ENCODE results near the gene LZTS2.

DNA sequence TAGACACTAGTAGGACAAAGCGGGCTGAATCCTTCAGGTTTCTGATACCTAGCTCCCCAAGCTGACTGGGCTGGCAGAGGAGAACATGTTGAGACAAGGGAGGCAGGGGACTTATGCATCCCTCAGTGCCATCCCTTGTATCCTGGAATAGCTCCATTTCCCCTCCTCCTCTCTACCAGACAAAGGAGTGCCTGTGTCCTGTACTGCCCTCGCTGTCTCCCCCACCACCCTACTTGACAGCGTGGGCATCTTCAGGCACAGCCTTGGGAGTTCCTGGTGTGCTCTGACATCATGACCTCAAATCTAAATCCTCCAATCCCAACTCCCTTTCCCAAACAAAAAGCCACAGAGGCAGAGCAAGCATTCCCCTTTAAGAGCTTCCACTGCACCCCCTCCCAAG lies 40.5 kb downstream of the LZTS2 start:
- TF ChIP-seq, protein P1, sequence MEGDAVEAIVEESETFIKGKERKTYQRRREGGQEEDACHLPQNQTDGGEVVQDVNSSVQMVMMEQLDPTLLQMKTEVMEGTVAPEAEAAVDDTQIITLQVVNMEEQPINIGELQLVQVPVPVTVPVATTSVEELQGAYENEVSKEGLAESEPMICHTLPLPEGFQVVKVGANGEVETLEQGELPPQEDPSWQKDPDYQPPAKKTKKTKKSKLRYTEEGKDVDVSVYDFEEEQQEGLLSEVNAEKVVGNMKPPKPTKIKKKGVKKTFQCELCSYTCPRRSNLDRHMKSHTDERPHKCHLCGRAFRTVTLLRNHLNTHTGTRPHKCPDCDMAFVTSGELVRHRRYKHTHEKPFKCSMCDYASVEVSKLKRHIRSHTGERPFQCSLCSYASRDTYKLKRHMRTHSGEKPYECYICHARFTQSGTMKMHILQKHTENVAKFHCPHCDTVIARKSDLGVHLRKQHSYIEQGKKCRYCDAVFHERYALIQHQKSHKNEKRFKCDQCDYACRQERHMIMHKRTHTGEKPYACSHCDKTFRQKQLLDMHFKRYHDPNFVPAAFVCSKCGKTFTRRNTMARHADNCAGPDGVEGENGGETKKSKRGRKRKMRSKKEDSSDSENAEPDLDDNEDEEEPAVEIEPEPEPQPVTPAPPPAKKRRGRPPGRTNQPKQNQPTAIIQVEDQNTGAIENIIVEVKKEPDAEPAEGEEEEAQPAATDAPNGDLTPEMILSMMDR (IDR thresholded peaks at IDR 0.05) = no peak
- TF ChIP-seq POLR2A (IDR thresholded peaks at IDR 0.05) (no peak), EP300 (IDR thresholded peaks at IDR 0.05) (no peak)

Data from tibial nerve (tissue), 4 donors.